ENCODE measurements around the gene KCND3. TPM values are rescaled to one million over a fixed set of nuclear protein-coding genes. Genes with fewer than 3 reads are reported as not detected.

Gene KCND3
- polyA plus RNA-seq, 1 donor from 2014 or later: 7.8 TPM

- no peaks in the 10 kb centered on the region for H3K27me3 ChIP-seq (ENCODE audit: insufficient read depth, low read depth, low read length)
- no peaks in the 10 kb centered on the region for H4K20me1 ChIP-seq (ENCODE audit: insufficient read depth)
- no peaks in the 10 kb centered on the region for H3K9me2 ChIP-seq (ENCODE audit: insufficient read depth, low read length)
- H3K79me2 ChIP-seq (replicated peaks; ENCODE audit: insufficient read depth, low read length): no peaks in the 10 kb centered on the region
- H3K4me3 ChIP-seq (ENCODE audit: low read length): no peak overlapping the region
- no peaks in the 10 kb centered on the region for H3K36me3 ChIP-seq (ENCODE audit: insufficient read depth, low read length)
- no peaks in the 10 kb centered on the region for H3K9me3 ChIP-seq (ENCODE audit: low read length)
- H3K27ac ChIP-seq (ENCODE audit: low read length): no peak overlapping the region
- TF ChIP-seq EP300 (conservative IDR thresholded peaks at IDR 0.05; ENCODE audit: poor library complexity, severe bottlenecking) (no peak), POLR2AphosphoS5 (IDR thresholded peaks at IDR 0.05) (no peak), CTCF (IDR thresholded peaks at IDR 0.05; ENCODE audit: poor library complexity, severe bottlenecking) (no peak), TAF1 (IDR thresholded peaks at IDR 0.05; ENCODE audit: low read depth) (no peak), RAD21 (conservative IDR thresholded peaks at IDR 0.05) (no peak)
- H2AFZ ChIP-seq (ENCODE audit: low read depth, low read length): no peak overlapping the region
- H3F3A ChIP-seq (ENCODE audit: insufficient read depth, low read length, poor library complexity, severe bottlenecking): no peaks in the 10 kb centered on the region
- no peak overlapping the region for H3K9ac ChIP-seq (ENCODE audit: low read length)
- no peak overlapping the region for H3K4me2 ChIP-seq (ENCODE audit: low read length)
These were observed 190.9 kb downstream of the KCND3 start for GRCh38 chr1:111798580-111798979.

GRCh38 chr1:111795401-111795800 lies 194.1 kb downstream of the KCND3 start:
- Histone ChIP-seq H2AFZ (ENCODE audit: low read depth, low read length) (no peak overlapping the region), H3K4me2 (ENCODE audit: low read length) (no peak overlapping the region), H3K36me3 (ENCODE audit: insufficient read depth, low read length) (no peaks in the 10 kb centered on the region), H3K9me3 (ENCODE audit: low read length) (no peaks in the 10 kb centered on the region), H4K20me1 (ENCODE audit: insufficient read depth) (no peaks in the 10 kb centered on the region), H3K27ac (ENCODE audit: low read length) (no peak overlapping the region), H3F3A (ENCODE audit: insufficient read depth, low read length, poor library complexity, severe bottlenecking) (no peaks in the 10 kb centered on the region), H3K27me3 (ENCODE audit: insufficient read depth, low read depth, low read length) (no peaks in the 10 kb centered on the region), H3K9me2 (ENCODE audit: insufficient read depth, low read length) (no peaks in the 10 kb centered on the region), H3K9ac (ENCODE audit: low read length) (no peak overlapping the region), H3K79me2 (replicated peaks; ENCODE audit: insufficient read depth, low read length) (no peaks in the 10 kb centered on the region), H3K4me3 (ENCODE audit: low read length) (no peak overlapping the region)
- no peak for TF ChIP-seq RAD21 (conservative IDR thresholded peaks at IDR 0.05)
- no peak for TF ChIP-seq POLR2AphosphoS5 (IDR thresholded peaks at IDR 0.05)
- no peak for TF ChIP-seq TAF1 (IDR thresholded peaks at IDR 0.05; ENCODE audit: low read depth)
- TF ChIP-seq MXI1 (conservative IDR thresholded peaks at IDR 0.05; ENCODE audit: poor library complexity, severe bottlenecking): no peak
- no peak for TF ChIP-seq EZH2 (IDR thresholded peaks at IDR 0.05; ENCODE audit: borderline replicate concordance, insufficient read depth, low read length, poor library complexity, severe bottlenecking)
- no peak for TF ChIP-seq SMC3 (conservative IDR thresholded peaks at IDR 0.05; ENCODE audit: poor library complexity)
- no peak for TF ChIP-seq REST (IDR thresholded peaks at IDR 0.05; ENCODE audit: borderline replicate concordance)
- no peak for TF ChIP-seq EP300 (conservative IDR thresholded peaks at IDR 0.05; ENCODE audit: poor library complexity, severe bottlenecking)

GRCh38 chr1:111793923-111794322 lies 195.5 kb downstream of the KCND3 start:
- no peaks in the 10 kb centered on the region for H3K27me3 ChIP-seq (ENCODE audit: insufficient read depth, low read depth, low read length)
- no peak overlapping the region for H3K9ac ChIP-seq (ENCODE audit: low read length)
- TF ChIP-seq SMC3 (conservative IDR thresholded peaks at IDR 0.05; ENCODE audit: poor library complexity) (no peak), REST (IDR thresholded peaks at IDR 0.05; ENCODE audit: borderline replicate concordance) (no peak), POLR2AphosphoS5 (IDR thresholded peaks at IDR 0.05) (no peak), EP300 (conservative IDR thresholded peaks at IDR 0.05; ENCODE audit: poor library complexity, severe bottlenecking) (no peak), CTCF (IDR thresholded peaks at IDR 0.05; ENCODE audit: poor library complexity, severe bottlenecking) (no peak), RAD21 (conservative IDR thresholded peaks at IDR 0.05) (no peak), MXI1 (conservative IDR thresholded peaks at IDR 0.05; ENCODE audit: poor library complexity, severe bottlenecking) (no peak), TAF1 (IDR thresholded peaks at IDR 0.05; ENCODE audit: low read depth) (no peak), EZH2 (IDR thresholded peaks at IDR 0.05; ENCODE audit: borderline replicate concordance, insufficient read depth, low read length, poor library complexity, severe bottlenecking) (no peak)
- H3K4me2 ChIP-seq (ENCODE audit: low read length): no peak overlapping the region
- no peak overlapping the region for H2AFZ ChIP-seq (ENCODE audit: low read depth, low read length)
- H3K79me2 ChIP-seq (replicated peaks; ENCODE audit: insufficient read depth, low read length): no peaks in the 10 kb centered on the region
- no peaks in the 10 kb centered on the region for H4K20me1 ChIP-seq (ENCODE audit: insufficient read depth)
- H3K27ac ChIP-seq (ENCODE audit: low read length): no peak overlapping the region
- no peaks in the 10 kb centered on the region for H3K36me3 ChIP-seq (ENCODE audit: insufficient read depth, low read length)
- H3F3A ChIP-seq (ENCODE audit: insufficient read depth, low read length, poor library complexity, severe bottlenecking): no peaks in the 10 kb centered on the region
- H3K9me2 ChIP-seq (ENCODE audit: insufficient read depth, low read length): no peaks in the 10 kb centered on the region
- H3K4me3 ChIP-seq (ENCODE audit: low read length): no peak overlapping the region
- no peaks in the 10 kb centered on the region for H3K9me3 ChIP-seq (ENCODE audit: low read length)
